ENCODE results near the gene MON1B.
A peak's percentile ranks its signal among the peaks of the same experiment; 100 is the strongest.
"Not testable (repeated sequence)": the region's sequence is repeated elsewhere in the genome, so short reads cannot be mapped to it uniquely, and the experiment has no call there.

Gene MON1B

GRCh38 chr16:77190478-77191258, at the start of gene MON1B:
Gene MON1B (plus strand): TSS chr16:77191190. CDS start chr16:77191486, 296 bp downstream.
- Histone ChIP-seq H3K9ac (ENCODE audit: insufficient read length, low read depth) (peak within 1 kb of the TSS; percentile 88), H3K9me3 (ENCODE audit: insufficient read depth, low read length) (no peaks in the 10 kb centered on the region), H3K27me3 (ENCODE audit: insufficient read depth, insufficient read length) (no peaks in the 10 kb centered on the region), H3K36me3 (ENCODE audit: insufficient read depth, insufficient read length, low read length) (peaks cover 31% of the 10 kb centered on the region), H3K4me3 (ENCODE audit: insufficient read length, low read depth) (peak within 1 kb of the TSS; percentile 93), H3K4me1 (ENCODE audit: insufficient read depth, insufficient read length) (peaks cover 2% of the 10 kb centered on the region)
- peak; percentile 98 for DNase-seq (ENCODE audit: low read depth, low spot score)
- no peak for TF ChIP-seq SUZ12 (IDR thresholded peaks at IDR 0.05; ENCODE audit: extremely low read depth, insufficient read depth, insufficient read length)
- TF ChIP-seq YY1 (IDR thresholded peaks at IDR 0.05; ENCODE audit: insufficient read depth, insufficient read length) = no peak
- no peak for TF ChIP-seq ZNF274 (IDR thresholded peaks at IDR 0.05; ENCODE audit: low read depth, low read length)

- DNase-seq (ENCODE audit: low read depth, low spot score) = no peak
- no peak overlapping the region for H3K4me3 ChIP-seq (ENCODE audit: insufficient read length, low read depth)
- no peaks in the 10 kb centered on the region for H3K27me3 ChIP-seq (ENCODE audit: insufficient read depth, insufficient read length)
- H3K9ac ChIP-seq (ENCODE audit: insufficient read length, low read depth) = no peak overlapping the region
- H3K36me3 ChIP-seq (ENCODE audit: insufficient read depth, insufficient read length, low read length) = no peaks in the 10 kb centered on the region
- no peaks in the 10 kb centered on the region; the same call in 1 of the 2 replicates for H3K9me3 ChIP-seq (ENCODE audit: insufficient read depth, low read length)
- no peaks in the 10 kb centered on the region for H3K4me1 ChIP-seq (ENCODE audit: insufficient read depth, insufficient read length)
- TF ChIP-seq YY1 (IDR thresholded peaks at IDR 0.05; ENCODE audit: insufficient read depth, insufficient read length) (no peak), SUZ12 (IDR thresholded peaks at IDR 0.05; ENCODE audit: extremely low read depth, insufficient read depth, insufficient read length) (no peak)
These were observed 47.6 kb upstream of the MON1B start for GRCh38 chr16:77143364-77143763.

- DNase-seq (ENCODE audit: low read depth, low spot score) = no peak
These were observed 42.9 kb upstream of the MON1B start for GRCh38 chr16:77148121-77148520.

GRCh38 chr16:77157346-77158058, 33.5 kb upstream of the MON1B start:
- Histone ChIP-seq H3K4me1 (ENCODE audit: insufficient read depth, insufficient read length) (no peaks in the 10 kb centered on the region), H3K27me3 (ENCODE audit: insufficient read depth, insufficient read length) (no peaks in the 10 kb centered on the region), H3K36me3 (ENCODE audit: insufficient read depth, insufficient read length, low read length) (no peaks in the 10 kb centered on the region), H3K4me3 (ENCODE audit: insufficient read length, low read depth) (no peak overlapping the region), H3K9ac (ENCODE audit: insufficient read length, low read depth) (no peak overlapping the region), H3K9me3 (ENCODE audit: insufficient read depth, low read length) (no peaks in the 10 kb centered on the region)
- TF ChIP-seq SUZ12 (IDR thresholded peaks at IDR 0.05; ENCODE audit: extremely low read depth, insufficient read depth, insufficient read length) (no peak), YY1 (IDR thresholded peaks at IDR 0.05; ENCODE audit: insufficient read depth, insufficient read length) (no peak), ZNF274 (IDR thresholded peaks at IDR 0.05; ENCODE audit: low read depth, low read length) (no peak)
- no peak for DNase-seq (ENCODE audit: low read depth, low spot score)

More at GRCh38 chr16:77148121-77148520, 42.9 kb upstream of the MON1B start:
- no peak for TF ChIP-seq YY1 (IDR thresholded peaks at IDR 0.05; ENCODE audit: insufficient read depth, insufficient read length)
- no peak for TF ChIP-seq SUZ12 (IDR thresholded peaks at IDR 0.05; ENCODE audit: extremely low read depth, insufficient read depth, insufficient read length)
- no peak for TF ChIP-seq ZNF274 (IDR thresholded peaks at IDR 0.05; ENCODE audit: low read depth, low read length)
- Histone ChIP-seq H3K4me3 (ENCODE audit: insufficient read length, low read depth) (no peak overlapping the region), H3K4me1 (ENCODE audit: insufficient read depth, insufficient read length) (no peaks in the 10 kb centered on the region), H3K27me3 (ENCODE audit: insufficient read depth, insufficient read length) (no peaks in the 10 kb centered on the region), H3K36me3 (ENCODE audit: insufficient read depth, insufficient read length, low read length) (no peaks in the 10 kb centered on the region), H3K9me3 (ENCODE audit: insufficient read depth, low read length) (no peaks in the 10 kb centered on the region; the same call in 1 of the 2 replicates), H3K9ac (ENCODE audit: insufficient read length, low read depth) (no peak overlapping the region)

GRCh38 chr16:77158293-77158692, 32.7 kb upstream of the MON1B start:
- no peaks in the 10 kb centered on the region for H3K27me3 ChIP-seq (ENCODE audit: insufficient read depth, insufficient read length)
- no peak overlapping the region for H3K9ac ChIP-seq (ENCODE audit: insufficient read length, low read depth)
- H3K9me3 ChIP-seq (ENCODE audit: insufficient read depth, low read length) = no peaks in the 10 kb centered on the region
- no peaks in the 10 kb centered on the region for H3K36me3 ChIP-seq (ENCODE audit: insufficient read depth, insufficient read length, low read length)
- H3K4me1 ChIP-seq (ENCODE audit: insufficient read depth, insufficient read length) = no peaks in the 10 kb centered on the region
- DNase-seq (ENCODE audit: low read depth, low spot score) = no peak
- no peak for TF ChIP-seq YY1 (IDR thresholded peaks at IDR 0.05; ENCODE audit: insufficient read depth, insufficient read length)
- no peak for TF ChIP-seq SUZ12 (IDR thresholded peaks at IDR 0.05; ENCODE audit: extremely low read depth, insufficient read depth, insufficient read length)
- no peak for TF ChIP-seq ZNF274 (IDR thresholded peaks at IDR 0.05; ENCODE audit: low read depth, low read length)
- no peak overlapping the region for H3K4me3 ChIP-seq (ENCODE audit: insufficient read length, low read depth)

GRCh38 chr16:77165006-77165405, 26.0 kb upstream of the MON1B start:
- Histone ChIP-seq H3K27me3 (ENCODE audit: insufficient read depth, insufficient read length) (no peaks in the 10 kb centered on the region), H3K36me3 (ENCODE audit: insufficient read depth, insufficient read length, low read length) (no peaks in the 10 kb centered on the region), H3K9ac (ENCODE audit: insufficient read length, low read depth) (no peak overlapping the region), H3K9me3 (ENCODE audit: insufficient read depth, low read length) (no peaks in the 10 kb centered on the region), H3K4me3 (ENCODE audit: insufficient read length, low read depth) (no peak overlapping the region), H3K4me1 (ENCODE audit: insufficient read depth, insufficient read length) (no peaks in the 10 kb centered on the region)
- TF ChIP-seq YY1 (IDR thresholded peaks at IDR 0.05; ENCODE audit: insufficient read depth, insufficient read length) (no peak), SUZ12 (IDR thresholded peaks at IDR 0.05; ENCODE audit: extremely low read depth, insufficient read depth, insufficient read length) (no peak), ZNF274 (IDR thresholded peaks at IDR 0.05; ENCODE audit: low read depth, low read length) (no peak)
- no peak for DNase-seq (ENCODE audit: low read depth, low spot score)

- H3K9me3 ChIP-seq (ENCODE audit: insufficient read depth, low read length); H3K27me3 ChIP-seq (ENCODE audit: insufficient read depth, insufficient read length); DNase-seq (ENCODE audit: low read depth, low spot score); H3K36me3 ChIP-seq (ENCODE audit: insufficient read depth, insufficient read length, low read length); H3K9ac ChIP-seq (ENCODE audit: insufficient read length, low read depth); H3K4me1 ChIP-seq (ENCODE audit: insufficient read depth, insufficient read length); H3K4me3 ChIP-seq (ENCODE audit: insufficient read length, low read depth): not testable (repeated sequence)
These were observed 25.3 kb upstream of the MON1B start for GRCh38 chr16:77165536-77166236.
